G401.6 (cell line): Measurements from ENCODE around the gene NUDT21.
"Not testable (repeated sequence)": the region's sequence is repeated elsewhere in the genome, so short reads cannot be mapped to it uniquely, and the experiment has no call there.

ENCODE experiments used
- FAIRE-seq: peaks from 2 replicates; lab custom pipeline; 2012; peaks lifted over from hg19 to GRCh38; lab: Jason Lieb, UNC

NUDT21 gene

DNA sequence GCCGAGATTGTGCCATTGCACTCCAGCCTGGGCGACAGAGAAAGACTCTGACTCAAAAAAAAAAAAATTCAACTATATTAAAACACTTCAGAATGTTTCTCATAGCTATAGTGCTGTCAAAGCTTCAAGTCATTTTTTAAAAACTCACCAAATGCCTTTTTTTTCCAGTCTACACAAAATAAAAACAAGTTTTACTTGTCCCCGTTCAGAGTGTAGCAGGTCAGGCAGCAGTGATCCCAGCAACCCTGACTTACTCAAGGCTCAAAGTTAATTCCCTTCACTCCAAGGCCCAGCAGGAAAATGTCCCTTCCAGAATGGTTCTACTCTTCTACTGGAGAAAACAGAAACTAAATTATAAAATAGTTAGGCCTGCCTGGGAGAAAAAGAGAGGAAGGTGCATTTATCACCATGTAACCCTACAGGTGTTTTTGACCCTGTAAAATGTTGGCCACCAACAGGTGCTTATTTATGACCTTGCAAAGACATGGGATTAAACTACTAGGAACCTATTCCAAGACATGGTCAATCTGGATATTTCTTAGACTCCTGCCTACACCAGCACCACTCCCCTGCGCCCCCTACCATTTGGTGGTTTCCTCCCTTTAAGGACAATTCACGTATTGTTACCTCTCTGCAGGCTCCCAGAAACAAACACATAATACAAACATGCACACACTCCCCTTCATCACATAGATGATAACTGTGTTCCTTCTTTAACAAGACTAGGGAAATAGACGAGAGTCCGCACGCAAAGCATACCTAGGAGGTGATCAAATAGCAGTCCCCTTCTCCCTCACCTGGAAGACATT, 31.2 kb downstream of the NUDT21 start:
- FAIRE-seq, result no peak

DNA sequence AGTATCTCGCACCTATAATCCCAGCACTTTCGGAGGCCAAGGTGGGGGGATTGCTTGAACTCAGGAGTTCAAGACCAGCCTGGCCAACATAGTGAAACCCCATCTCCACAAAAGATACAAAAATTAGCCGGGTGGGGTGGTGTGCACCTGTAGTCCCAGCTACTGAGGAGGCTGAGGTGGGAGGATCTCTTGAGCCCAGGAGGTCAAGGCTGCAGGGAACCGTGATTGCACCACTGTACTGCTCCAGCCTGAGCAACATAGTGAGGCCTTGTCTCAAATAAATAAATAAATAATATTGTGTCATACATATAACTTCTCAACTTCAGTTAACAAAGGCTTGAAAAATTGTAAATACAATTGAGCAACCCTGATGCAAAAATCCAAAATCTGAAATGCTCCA, 34.0 kb downstream of the NUDT21 start:
- FAIRE-seq, result no peak

DNA sequence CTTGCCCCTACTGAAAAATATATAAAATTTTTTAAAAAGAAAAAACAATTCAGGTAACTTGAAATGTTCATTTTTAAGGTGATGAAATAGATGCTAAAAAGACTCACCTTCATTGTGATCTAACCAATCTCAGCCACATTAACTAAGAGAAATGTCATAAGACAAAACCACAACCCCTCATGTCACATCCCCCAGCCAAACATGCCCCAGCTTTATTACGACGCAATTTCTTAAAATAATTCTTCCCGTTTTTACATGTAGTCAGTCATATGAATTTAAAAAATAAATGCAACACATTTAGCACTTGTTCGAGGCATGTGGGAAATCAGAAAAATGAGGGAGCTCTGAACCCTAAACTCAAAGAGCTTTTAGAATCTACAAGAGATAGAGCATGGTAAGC, 35.3 kb downstream of the NUDT21 start:
- FAIRE-seq, result no peak

DNA sequence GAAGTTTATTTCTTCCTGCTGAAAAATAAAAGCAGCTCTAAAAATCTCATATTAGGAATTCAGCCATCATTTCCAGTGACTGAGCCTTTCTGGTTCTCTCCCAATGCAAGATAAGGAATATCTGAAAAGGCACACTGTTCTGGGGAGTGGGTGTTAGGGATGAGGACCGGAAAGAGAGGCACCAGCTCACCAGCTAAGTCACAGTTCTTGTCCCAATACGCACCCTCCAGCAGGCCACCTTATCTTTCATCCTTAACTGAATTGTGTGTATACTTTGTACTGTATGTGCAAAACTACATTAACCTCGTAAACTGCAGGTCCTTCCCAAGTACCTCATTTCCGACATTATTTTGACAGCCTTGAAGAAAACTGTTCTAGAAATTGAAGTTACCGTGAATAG, 36.8 kb downstream of the NUDT21 start:
- FAIRE-seq, result no peak

- no peak for FAIRE-seq
Observed at GRCh38 chr16:56413381-56413780, 37.8 kb downstream of the NUDT21 start.

DNA sequence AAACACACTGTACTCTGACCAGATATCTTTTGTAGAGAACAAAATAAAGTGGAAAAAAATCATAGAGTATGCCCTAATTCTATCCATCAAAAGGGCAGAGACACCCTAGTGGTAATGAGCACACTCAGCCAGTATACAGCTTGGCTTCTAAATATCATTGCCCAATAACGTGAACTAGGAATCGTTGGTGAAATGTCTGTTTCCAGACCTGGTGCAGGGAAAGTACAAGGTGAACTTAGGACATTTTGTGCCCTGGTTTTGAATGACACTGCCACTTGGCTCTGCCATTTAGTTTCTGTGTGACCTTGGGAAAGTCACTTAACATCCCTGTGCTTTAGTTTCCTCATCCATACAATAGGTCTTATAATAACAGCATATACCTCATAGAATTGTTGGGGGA, 39.5 kb downstream of the NUDT21 start:
- no peak for FAIRE-seq

DNA sequence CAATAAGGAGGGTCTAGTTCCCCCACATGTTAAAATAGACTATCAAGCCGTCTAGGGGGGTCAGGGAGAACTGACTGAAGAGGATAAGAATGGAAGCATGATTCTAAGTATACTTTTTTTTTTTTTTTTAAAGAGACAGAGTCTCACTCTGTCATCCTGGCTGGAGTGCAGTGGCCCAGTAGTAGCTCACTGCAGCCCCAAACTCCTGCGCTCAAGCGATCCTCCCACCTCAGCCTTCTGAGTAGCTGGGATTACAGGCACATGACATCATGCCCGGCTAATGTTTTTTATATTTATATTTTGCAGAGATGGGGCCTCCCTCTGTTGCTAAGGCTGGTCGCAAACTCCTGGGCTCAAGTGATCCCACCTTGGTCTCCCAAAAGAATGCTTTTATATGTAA, 40.0 kb downstream of the NUDT21 start:
- FAIRE-seq, result no peak

DNA sequence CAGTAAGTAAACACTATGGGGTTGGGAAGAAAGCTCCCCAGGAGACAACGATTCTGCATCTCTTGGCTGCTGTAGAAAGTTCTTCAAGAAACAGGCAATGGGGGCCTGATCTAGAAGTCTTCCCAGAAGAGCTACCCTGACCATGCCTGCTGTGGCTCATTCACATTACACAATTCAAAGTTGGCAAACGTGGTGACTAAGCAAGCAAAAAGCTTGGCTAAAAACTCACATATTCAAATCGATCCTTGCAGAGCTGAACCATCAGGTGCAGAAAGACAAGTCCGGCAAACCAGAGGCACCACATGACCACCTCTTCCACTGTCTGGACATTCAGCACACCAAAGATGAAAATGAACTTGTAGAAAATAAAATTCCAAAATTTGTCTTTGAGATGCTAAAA, 41.9 kb downstream of the NUDT21 start:
- FAIRE-seq, result no peak

DNA sequence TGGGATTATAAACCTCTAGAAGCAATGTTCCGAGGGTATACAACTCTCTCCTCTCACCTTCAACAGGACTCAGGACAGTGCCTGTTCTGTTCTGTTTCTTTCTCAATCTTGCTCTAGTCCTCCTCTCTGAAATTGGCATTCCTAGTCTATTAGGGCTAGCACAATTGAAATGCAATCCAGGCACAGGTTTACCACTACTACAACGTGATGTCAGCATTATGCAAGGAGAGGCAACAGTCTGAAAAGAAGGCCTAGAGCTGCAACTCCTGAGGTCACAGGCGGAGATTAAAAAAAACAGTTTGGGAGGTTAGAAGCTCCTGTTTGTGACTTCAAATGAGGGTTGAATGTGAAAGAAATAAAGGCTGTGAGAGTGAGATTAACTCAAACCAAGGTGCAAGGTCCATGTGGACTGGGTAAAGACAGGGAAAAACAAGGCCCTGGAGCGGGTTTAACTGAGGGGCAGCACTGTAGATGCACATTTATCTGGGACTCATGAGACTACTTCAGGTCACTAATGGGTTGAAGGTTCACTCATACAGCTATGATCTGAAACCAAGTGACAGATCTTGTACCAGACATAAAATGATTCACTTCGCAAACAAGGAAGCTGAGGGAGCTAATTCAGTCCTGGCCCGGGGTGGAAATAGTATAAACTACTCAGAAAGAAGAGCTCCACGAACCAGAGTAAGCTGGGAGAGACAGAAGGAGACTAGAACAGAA, 42.6 kb downstream of the NUDT21 start:
- FAIRE-seq, result no peak

DNA sequence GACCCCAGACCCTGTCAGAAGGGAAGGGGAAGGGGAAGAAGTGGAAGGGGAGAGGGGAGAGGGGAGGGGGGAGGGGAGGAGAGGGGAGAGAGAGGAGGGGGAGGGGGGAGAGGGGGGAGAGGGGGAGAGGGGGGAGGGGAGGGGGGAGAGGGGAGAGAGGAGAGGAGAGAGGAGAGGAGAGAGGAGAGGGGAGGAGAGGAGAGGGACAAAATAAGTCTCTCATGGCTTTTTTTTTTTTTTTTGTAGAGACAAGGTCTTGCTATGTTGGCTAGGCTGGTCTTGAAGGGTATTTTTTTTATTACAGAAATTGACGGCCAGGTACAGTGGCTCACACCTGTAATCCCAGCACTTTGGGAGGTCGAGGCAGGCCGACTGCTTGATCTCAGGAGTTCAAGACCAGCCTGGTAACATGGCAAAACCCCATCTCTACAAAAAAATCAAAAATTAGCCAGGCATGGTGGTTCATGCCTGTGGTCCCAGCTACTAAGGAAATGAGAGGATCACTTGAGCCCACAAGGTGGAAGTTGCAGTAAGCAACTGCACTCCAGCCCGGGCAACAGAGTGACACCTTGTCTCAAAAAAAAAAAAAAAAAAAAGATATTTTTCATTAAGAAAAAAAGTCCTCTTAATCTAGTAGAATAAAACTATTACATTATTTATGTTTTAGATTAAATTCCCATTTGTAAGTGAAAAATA, 45.0 kb downstream of the NUDT21 start:
- no peak for FAIRE-seq

DNA sequence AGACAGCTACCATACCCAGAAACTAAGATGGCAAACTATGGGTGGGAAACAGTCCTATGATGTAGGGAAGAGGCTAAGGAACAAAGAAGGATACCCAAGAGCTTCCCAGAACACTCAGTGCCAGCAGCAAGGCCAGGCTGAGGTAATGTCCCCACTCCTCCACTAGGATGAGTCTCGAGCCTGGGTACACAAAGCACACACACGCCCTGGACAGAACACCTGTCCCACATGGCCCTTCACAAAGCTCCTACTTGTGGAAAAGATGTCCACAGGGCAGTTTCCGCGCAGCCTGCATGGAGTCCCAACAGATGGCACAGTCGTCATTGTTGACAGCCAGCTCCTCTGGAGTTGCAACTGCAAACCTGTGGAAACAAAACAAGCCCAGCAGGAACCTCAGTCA, 49.6 kb downstream of the NUDT21 start:
- FAIRE-seq, result no peak

DNA sequence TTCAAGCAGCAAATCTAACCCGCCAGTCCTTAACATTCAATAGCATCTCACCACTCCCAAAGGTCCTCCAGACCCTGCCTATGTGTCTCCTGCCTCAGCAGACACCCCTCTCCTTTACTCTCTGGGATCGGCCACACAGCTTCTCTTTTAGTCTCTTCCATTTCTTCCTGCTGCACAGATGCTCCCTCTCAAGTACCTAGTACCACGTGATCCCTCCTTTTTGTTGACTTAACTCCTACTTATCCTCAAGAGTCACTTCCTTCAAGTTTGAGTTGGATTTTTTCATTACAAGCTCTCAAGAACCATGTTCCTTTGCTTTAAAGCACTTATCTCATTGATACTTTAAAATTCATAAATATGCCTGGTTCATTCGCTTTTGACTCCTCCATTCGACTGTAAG, 50.7 kb downstream of the NUDT21 start:
- no peak for FAIRE-seq

- FAIRE-seq, result no peak
Observed at GRCh38 chr16:56399486-56399885, 51.6 kb downstream of the NUDT21 start.

- peak; percentile 36 for FAIRE-seq
Observed at GRCh38 chr16:56399047-56399446, 52.1 kb downstream of the NUDT21 start.

DNA sequence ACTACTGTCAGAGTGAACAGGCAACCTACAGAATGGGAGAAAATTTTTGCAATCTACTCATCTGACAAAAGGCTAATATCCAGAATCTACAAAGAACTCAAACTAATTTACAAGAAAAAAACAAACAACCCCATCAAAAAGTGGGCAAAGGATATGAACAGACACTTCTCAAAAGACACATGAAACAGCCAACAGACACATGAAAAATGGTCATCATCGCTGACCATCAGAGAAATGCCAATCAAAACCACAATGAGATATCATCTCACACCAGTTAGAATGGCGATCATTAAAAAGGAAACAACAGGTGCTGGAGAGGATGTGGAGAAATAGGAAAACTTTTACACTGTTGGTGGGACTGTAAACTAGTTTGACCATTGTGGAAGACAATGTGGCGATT, 54.4 kb downstream of the NUDT21 start:
- FAIRE-seq, result not testable (repeated sequence)

DNA sequence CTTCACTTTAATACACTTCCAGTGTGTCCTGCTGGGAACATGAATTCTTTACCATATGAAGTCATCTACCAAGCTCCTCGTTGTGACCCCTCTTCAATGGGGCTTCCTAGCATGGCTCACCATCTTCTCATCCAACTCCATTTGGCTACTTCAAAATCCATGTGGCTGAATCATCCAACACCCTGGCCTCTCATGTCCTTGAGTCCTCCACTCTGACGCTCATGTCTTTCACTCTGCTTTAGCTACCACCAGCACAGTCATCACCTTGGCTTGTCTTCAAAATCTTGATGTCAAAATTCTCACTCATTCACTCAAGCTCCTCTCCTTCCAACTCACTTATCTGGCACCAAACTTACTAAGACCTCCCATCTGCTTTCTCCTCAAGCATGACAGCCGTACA, 61.6 kb downstream of the NUDT21 start:
- no peak for FAIRE-seq

DNA sequence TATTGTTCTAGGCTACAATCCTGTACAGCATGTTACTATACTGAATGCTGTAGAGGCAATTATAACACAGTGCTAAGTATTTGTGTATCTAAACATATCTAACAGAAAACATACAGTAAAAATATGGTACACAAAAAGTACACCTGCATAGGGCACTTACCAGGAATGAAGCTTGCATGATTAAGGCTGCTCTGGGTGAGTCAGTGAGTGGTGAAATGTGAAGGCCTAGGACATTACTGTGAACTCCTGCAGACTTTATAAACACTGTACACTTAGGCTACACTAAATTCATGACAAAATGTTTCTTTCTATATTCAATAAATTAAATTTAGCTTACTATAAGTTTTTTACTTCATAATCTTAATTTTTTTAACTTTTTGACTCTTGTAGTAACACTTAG, 62.9 kb downstream of the NUDT21 start:
- FAIRE-seq, result no peak

GRCh38 chr16:56387396-56387795, 63.7 kb downstream of the NUDT21 start:
- no peak for FAIRE-seq

DNA sequence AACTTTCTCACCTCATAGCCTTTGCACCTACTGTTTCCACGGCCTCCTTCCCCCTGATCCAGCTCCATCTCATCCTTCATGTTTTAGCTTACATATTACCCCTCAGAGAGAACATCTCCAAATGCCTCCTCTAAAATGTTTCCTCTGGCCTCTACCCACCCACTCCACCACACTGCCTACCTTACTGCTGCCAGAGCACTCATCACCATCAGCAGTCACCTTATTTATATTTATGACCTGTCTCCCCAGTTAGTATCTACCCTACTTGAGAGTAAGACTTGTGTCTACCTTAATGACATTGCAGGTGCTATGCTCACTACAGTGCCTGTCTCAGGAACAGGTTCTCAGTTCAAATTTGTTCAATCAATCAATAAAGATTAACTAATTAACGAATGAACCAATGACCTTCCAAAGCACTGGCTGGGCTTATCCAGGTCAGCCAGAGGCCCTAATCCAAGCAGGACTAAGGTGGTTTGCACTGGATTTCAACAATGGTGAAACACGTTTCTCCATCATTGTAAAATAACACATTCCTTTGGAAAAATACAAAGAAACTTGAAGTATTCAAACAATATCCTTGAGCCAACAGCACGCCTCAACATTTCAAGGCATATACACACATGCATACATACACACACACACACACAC, 66.9 kb downstream of the NUDT21 start:
- no peak for FAIRE-seq

GRCh38 chr16:56382901-56383355, 68.2 kb downstream of the NUDT21 start:
- FAIRE-seq, result no peak

- no peak for FAIRE-seq
Observed at GRCh38 chr16:56382459-56382858, 68.7 kb downstream of the NUDT21 start.

GRCh38 chr16:56380778-56381485, 70.2 kb downstream of the NUDT21 start:
- not testable (repeated sequence) for FAIRE-seq
